ENCODE results near the gene OXLD1. TPM values are rescaled to one million over a fixed set of nuclear protein-coding genes. Genes with fewer than 3 reads are reported as not detected.

The OXLD1 gene
- polyA plus RNA-seq, 1 donor from 2014 or later = 77.7 TPM

DNA sequence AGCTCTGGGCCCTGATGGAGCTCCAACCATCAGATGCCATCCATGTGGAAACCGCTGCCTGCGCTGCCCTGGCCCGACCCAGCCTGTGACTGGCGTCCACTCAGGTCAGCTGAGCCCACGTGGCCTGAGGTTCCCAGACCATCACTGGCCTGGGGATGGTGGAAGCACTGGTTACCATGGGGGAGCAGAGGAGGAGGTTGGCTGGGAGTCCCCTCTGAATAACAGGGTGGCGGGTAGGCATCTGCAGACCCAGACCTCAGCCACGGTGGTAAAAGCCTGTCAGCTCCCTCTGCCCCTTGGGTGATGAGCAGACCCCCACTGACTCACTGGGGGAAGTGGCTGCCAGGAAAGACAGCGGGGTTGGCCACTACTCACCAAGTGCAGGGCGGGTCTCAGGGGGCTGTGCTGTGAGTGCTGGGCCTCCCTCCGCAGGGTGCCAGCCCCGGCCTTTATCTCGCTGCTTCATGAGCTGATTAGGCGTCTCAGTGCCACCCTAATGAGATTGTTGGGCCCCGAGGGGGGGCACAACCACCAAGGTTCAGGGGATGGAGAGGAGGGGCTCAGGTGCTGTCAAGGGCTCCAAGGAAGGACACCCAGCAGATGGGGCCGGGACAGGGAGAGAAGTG, 10.2 kb downstream of the OXLD1 start, which contains the start of gene PDE6G:
TSS of gene PDE6G (minus strand) at position 425 of the 626 bp plus-strand sequence. CDS start 3,237 bp downstream, outside the sequence.
- H3K9me3 Mint-ChIP-seq = no peaks in the 10 kb centered on the region
- H3K27ac Mint-ChIP-seq = peak within 1 kb of the TSS in 2 of 3 donors; percentile 43 to 81
- no peaks in the 10 kb centered on the region for H3K36me3 Mint-ChIP-seq
- peaks cover 17% of the 10 kb centered on the region for H3K27me3 Mint-ChIP-seq
- H3K4me1 Mint-ChIP-seq = peaks cover 0 to 5% (median 3%) of the 10 kb centered on the region in 3 donors
- H3K4me3 Mint-ChIP-seq = no peak within 1 kb of the TSS

DNA sequence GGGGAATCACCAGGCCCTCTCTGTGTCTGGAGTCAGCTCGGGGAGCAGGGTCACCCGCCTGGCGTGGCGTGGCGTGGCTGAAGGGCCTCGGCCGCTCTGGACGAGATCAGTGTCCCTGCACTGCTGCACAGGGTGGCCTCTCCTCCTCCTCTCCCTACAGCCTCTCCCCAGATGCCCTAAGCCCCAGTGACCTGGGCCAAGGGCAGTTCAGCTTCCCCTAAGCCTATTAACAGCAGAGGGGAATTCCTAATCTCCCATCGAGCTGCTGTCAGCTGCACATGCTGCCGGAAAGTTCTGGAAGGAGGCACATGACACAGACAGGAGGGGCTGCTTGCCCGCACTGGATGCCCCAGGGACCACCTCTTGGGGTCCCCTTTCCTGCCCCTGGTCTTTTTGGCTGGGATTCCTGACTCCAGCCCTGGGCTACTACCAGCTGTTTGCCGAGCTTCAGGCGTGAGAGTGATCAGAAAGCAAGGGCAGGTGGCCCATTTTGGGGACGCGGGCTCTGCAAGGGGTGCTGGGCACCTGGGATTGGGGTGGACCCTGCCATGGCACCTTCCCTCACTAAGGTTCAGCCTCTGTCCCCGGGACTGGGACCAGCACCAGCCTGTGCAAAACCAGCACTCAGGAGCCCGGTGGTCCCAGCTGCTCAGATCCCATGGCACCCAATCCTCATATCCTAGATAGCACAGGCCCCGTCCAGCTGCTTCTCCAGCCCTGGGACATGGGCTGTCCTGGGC, 10.9 kb downstream of the OXLD1 start:
- Mint-ChIP-seq H3K4me1 (peaks cover 0 to 5% (median 3%) of the 10 kb centered on the region in 3 donors), H3K27me3 (peaks cover 17% of the 10 kb centered on the region), H3K4me3 (no peak overlapping the region), H3K36me3 (no peaks in the 10 kb centered on the region), H3K9me3 (no peaks in the 10 kb centered on the region), H3K27ac (no peak overlapping the region)

DNA sequence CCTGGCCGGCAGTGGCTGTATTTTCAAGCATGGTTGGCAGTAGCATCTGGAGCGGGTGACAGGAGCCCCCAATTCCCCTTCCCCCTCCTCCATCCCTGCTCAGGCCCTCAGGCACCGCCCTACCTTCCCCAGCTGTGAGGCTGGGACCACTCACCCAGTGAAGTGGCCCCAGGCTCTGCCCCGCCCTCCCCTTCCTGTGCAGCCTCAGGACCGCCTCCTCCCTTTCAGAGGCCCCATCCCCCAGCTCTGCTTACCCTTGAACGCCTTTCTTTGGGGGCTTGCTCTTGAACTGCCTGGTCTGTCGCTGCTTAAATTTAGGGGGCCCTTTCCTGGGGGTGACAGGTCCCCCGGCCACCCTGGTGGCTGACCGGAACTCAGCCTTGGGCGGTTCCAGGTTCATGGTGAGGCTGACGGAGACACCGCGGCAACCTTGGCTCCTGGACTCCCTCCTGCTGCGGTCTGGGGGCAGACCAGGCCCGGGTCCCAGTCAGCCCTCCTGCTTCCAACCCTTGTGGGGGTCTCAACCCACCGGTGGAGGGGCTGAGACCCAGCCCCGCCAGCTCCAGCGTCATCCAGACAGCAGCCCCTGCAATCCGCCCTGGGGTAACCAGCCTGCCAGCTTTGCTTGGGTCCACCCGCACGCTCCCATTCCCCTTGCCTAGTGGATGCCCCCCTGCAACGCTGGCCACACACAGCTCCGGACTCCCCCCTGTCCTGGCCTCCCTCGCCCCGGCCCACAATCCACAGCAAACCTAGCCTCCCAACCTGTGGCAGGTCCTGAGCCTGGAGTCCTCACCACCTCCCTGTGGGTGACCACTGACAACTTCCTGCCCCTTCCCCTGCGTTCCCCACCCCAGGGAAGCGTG, 13.3 kb downstream of the OXLD1 start:
- H3K4me1 Mint-ChIP-seq = peaks cover 0 to 5% (median 3%) of the 10 kb centered on the region in 3 donors
- H3K9me3 Mint-ChIP-seq = no peaks in the 10 kb centered on the region
- H3K36me3 Mint-ChIP-seq = no peaks in the 10 kb centered on the region
- H3K27ac Mint-ChIP-seq = no peak overlapping the region
- H3K4me3 Mint-ChIP-seq = peak overlapping the region; percentile 4 to 87 (median 71)
- H3K27me3 Mint-ChIP-seq = peaks cover 29% of the 10 kb centered on the region

DNA sequence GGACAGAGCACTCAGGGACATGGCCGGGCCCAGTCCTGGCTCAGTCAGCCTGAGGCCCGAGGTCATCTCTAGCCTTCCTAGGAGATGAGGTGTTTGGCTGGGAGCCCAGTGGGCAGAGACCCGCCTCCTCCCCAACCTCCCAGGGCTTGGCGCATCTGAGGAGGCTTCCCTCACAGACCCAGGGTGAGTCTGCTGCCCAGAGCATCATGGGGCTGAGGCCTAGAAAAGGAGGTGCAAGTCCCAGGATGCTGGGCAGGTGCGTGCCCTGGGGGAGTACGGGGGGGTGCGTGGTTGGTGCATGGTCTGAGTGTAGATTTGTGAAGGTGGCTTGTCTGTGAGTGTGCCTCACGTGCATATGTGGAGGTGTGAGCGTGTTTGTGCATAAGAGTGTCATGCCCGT, 14.7 kb downstream of the OXLD1 start:
- Mint-ChIP-seq H3K36me3 (no peaks in the 10 kb centered on the region), H3K9me3 (no peaks in the 10 kb centered on the region), H3K27me3 (peaks cover 29% of the 10 kb centered on the region), H3K27ac (no peak overlapping the region), H3K4me1 (peaks cover 0 to 5% (median 3%) of the 10 kb centered on the region in 3 donors), H3K4me3 (peak overlapping the region in 1 of 4 donors; percentile 34)

DNA sequence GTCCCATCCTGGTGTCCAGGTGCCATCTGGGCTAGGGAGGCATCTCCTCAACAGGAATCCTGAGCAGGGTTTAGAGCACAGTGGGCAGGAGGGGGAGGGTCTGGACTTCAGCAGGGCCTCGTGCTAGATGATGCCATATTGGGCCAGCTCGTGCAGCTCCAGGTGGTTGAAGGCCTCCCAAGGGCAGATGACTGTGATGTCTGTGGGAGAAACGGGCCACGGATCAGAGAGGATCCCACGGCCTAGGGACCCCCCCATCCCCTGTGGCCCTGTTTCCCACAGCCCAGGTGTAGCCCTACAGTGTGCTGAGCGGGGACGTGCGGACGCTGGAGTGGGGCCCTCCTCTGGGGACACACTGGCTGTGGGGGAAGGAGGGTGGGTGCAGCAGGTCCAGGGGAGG, 15.5 kb downstream of the OXLD1 start:
- Mint-ChIP-seq H3K36me3 (no peaks in the 10 kb centered on the region), H3K4me3 (no peak overlapping the region), H3K27ac (no peak overlapping the region), H3K9me3 (no peaks in the 10 kb centered on the region), H3K4me1 (peaks cover 0 to 5% (median 3%) of the 10 kb centered on the region in 3 donors), H3K27me3 (peaks cover 29% of the 10 kb centered on the region)

DNA sequence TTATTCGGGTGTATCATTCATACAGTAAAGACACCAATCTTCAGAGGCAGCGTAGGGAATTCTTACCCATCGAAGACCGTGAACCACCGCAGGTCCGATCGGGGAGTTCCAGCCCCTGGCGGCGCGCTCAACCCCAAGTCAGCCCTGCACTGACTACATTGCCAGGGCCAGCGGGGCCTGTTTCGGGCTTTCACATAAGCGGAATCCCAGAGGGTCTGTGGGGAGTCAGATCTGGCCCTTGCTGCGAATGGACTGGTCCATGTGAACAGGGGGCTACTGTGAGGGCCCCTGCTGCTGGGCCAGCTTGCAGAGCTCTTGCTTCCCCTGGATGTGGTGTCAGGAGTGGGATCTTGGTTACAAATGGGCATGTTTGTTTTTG, 17.7 kb downstream of the OXLD1 start:
- no peaks in the 10 kb centered on the region for H3K9me3 Mint-ChIP-seq

DNA sequence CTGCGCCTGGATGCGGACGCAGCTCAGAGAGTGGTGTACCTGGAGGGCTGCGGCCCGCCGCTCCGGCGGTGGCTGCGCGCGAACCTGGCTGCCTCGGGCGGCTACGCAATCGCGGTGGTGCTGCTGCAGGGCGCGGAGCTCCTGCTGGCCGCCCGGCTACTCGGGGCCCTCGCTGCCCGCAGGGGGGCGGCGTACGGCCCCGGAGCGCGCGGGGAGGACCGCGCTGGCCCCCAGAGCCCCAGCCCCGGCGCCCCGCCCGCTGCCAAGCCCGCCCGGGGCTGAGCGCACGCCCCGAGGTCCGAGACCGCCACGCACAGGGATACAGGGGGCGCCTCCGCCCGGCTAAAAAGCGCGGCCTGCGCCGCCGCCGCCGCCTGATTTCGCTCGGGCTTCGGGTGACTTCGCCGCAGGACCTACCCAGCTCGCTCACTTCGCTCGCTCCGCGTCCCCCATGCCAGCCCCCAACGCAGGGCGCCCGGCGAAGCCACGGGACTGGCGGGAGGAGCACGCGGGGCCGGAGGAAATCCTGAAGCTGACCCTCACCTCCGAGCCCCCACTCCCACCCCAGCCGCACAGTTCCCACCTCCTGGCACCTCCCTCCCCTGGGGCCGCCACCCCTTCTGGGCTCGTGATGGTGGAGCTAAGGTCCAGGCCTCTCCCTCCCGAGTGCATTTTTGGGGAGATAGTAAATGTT, 18.2 kb downstream of the OXLD1 start:
- Mint-ChIP-seq H3K27me3 (peaks cover 16% of the 10 kb centered on the region), H3K27ac (no peak overlapping the region), H3K4me1 (peaks cover 0 to 2% (median 0%) of the 10 kb centered on the region in 3 donors), H3K4me3 (no peak overlapping the region), H3K36me3 (no peaks in the 10 kb centered on the region), H3K9me3 (no peaks in the 10 kb centered on the region)

More for the DNA sequence above, 17.7 kb downstream of the OXLD1 start:
- Mint-ChIP-seq H3K27me3 (peaks cover 21% of the 10 kb centered on the region), H3K4me1 (peaks cover 0 to 4% (median 3%) of the 10 kb centered on the region in 3 donors), H3K4me3 (no peak overlapping the region), H3K36me3 (no peaks in the 10 kb centered on the region), H3K27ac (peak overlapping the region in 1 of 3 donors; percentile 27)

DNA sequence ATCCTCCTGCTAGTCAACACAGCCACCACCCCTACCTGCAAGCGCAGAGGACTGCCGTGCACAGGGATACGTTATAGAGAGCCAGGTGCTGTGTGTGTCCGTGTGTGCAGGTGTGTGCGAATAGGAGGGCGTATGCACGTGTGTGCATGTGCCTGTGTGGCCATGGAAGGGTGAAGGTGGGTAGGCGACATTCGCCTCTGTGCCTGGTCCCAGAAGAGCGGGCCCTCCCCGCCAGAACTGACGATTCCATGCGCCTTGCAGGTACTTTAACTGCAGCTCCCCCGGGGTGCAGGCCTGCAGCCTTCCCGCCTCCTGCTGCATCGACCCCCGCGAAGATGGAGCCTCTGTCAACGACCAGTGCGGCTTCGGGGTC, 18.8 kb downstream of the OXLD1 start:
- Mint-ChIP-seq H3K4me3 (peak overlapping the region in 1 of 4 donors; percentile 32), H3K4me1 (peaks cover 0 to 2% (median 0%) of the 10 kb centered on the region in 3 donors), H3K9me3 (no peaks in the 10 kb centered on the region), H3K27me3 (peaks cover 14% of the 10 kb centered on the region), H3K27ac (no peak overlapping the region), H3K36me3 (no peaks in the 10 kb centered on the region)

DNA sequence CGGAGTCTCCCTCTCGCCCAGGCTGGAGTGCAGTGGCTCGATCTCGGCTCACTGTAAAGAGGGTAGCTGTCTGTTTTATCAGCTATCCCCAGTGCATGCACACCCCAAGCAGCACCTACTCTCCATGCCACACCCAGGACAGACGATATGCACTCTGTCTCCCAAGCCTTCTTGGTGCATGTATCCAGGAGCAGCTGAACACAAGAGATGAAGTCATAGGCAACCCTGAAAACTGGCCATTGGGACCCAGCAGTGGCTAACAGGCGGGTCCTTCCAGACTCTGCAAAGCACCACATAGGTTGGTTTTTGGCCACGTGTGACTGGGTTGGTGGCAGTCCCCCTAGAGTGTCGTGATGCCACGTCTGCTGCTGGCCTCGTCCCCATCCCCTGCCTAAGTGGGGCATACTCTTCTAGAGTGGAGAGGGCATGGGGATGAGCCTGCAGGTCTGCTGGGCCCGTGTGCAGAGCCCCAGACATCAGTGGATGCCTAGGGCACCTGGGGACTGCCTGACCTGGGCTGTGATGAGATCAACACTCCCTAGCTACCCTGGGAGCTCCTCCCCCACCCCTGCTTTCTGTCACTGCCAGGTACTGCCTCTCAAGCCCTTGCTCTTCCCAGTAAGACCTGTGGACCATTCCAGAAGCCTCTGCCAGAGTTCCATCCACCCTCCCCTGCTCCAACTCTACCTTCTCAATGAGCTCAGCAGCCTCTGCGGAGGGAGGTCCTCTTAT, 19.4 kb downstream of the OXLD1 start:
- Mint-ChIP-seq H3K36me3 (no peaks in the 10 kb centered on the region), H3K4me3 (peak overlapping the region in 1 of 4 donors; percentile 32), H3K27ac (no peak overlapping the region), H3K4me1 (peaks cover 0 to 2% (median 0%) of the 10 kb centered on the region in 3 donors), H3K27me3 (peaks cover 14% of the 10 kb centered on the region), H3K9me3 (no peaks in the 10 kb centered on the region)

DNA sequence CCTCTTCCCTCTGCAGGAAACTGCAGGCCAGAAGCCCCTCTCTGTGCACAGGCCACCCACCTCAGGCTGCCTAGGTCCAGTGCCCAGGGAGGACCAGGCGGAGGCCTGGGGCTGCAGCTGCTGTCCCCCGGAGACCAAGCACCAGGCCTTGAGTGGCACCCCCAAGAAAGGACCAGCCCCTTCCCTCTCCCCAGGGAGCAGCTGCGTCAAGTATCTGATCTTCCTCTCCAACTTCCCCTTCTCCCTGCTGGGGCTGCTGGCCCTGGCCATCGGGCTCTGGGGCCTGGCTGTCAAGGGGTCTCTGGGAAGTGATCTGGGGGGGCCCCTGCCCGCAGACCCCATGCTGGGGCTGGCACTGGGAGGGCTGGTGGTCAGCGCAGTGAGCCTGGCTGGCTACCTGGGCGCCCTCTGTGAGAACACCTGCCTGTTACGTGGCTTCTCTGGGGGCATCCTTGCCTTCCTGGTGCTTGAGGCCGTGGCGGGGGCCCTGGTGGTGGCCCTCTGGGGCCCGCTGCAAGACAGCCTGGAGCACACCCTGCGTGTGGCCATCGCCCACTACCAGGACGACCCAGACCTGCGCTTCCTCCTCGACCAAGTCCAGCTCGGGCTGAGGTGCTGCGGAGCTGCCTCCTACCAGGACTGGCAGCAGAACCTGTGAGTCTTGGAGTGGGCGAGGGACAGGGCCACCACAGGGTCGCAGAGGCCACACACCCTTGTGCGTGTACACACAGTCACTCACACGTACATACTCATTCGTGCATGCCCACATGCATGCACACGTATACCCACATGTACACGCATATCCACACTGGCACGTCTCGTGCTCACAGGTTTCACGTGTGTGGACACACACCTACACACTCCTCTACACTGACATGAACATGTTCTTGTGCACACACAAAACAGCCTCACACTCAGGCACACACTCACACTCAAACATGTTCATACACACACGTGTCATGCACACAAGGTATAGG, 21.1 kb downstream of the OXLD1 start:
- H3K4me3 Mint-ChIP-seq = no peak overlapping the region
- H3K9me3 Mint-ChIP-seq = no peaks in the 10 kb centered on the region
- H3K27ac Mint-ChIP-seq = no peak overlapping the region
- H3K36me3 Mint-ChIP-seq = no peaks in the 10 kb centered on the region
- peaks cover 11% of the 10 kb centered on the region for H3K27me3 Mint-ChIP-seq
- H3K4me1 Mint-ChIP-seq = no peaks in the 10 kb centered on the region

DNA sequence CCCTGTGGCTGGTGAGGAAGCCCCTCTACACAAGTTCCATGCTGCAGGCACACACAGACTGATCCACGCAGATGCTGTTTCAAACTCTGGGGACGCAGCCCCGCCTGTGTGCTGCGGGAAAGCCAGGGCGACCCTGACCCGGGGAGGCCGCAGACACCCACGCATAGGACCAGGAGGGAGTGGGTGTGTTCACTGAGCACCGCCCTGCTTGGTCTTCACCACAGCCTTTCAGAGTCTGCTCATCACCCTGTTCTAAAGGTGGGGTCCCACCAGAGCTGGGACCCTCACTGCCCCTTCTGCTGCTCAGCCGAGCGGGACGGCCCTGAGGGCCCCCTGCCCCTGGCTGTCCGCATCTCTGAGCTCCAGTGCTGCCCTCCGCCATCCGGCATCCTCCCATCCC, 21.9 kb downstream of the OXLD1 start:
- Mint-ChIP-seq H3K9me3 (no peaks in the 10 kb centered on the region), H3K4me1 (peaks cover 0 to 2% (median 0%) of the 10 kb centered on the region in 3 donors), H3K36me3 (peaks cover 2% of the 10 kb centered on the region), H3K4me3 (no peak overlapping the region), H3K27me3 (peaks cover 6% of the 10 kb centered on the region), H3K27ac (no peak overlapping the region)

DNA sequence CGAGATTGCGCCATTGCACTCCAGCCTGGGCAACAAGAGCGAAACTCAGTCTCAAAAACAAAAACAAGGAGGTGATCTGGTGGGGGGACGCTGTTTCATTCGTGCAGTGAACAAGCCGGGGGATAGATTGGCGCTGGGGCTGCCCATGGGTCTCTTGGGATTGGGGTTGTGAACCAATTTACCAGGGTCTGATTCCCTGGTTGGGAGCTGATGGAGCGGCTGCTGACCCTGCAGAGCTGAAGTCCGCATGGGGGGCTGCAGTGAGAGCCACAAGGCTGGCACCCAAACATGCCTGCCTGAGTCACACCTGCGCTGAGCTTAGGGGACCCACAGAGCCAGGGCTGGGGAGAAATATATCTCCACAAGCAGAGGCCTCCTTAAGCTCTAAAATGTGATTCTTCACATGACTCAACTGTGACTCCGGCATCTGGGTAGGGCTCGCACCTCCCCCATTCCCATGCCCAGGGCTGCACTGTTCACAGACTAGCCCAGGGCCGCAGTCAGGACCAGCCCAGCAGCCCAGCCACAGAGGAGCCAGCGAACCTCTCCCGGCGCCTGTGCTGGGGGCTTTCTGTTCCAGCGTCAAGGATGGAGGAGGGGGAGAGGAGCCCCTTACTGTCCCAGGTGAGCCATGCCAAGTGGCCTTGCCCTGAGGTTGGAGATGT, 24.4 kb downstream of the OXLD1 start:
- no peak overlapping the region for H3K27ac Mint-ChIP-seq
- H3K27me3 Mint-ChIP-seq = no peaks in the 10 kb centered on the region
- no peaks in the 10 kb centered on the region for H3K9me3 Mint-ChIP-seq
- H3K36me3 Mint-ChIP-seq = peaks cover 2% of the 10 kb centered on the region
- peaks cover 0 to 2% (median 2%) of the 10 kb centered on the region in 3 donors for H3K4me1 Mint-ChIP-seq
- H3K4me3 Mint-ChIP-seq = peak overlapping the region in 1 of 4 donors; percentile 45

DNA sequence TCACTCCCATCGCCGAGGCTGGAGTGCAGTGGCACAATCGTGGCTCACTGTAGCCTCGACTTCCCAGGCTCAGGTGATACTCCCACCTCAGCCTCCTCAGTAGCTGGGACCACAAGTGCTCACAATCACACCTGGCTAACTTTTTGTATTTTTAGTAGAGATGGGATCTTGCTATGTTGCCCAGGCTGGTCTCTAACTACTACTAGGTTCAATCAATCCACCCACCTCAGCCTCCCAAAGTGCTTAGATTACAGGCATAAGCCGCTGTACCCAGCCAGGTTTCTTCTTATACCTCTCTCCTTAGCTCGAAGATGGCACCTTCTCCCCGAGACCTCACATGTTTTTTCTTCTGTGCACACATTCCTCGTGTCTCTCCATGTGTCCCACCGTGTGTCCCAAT, 26.4 kb downstream of the OXLD1 start:
- no peaks in the 10 kb centered on the region for H3K9me3 Mint-ChIP-seq
- H3K36me3 Mint-ChIP-seq = peaks cover 2% of the 10 kb centered on the region
- H3K4me3 Mint-ChIP-seq = peak overlapping the region in 2 of 4 donors; percentile 34 to 51
- H3K27ac Mint-ChIP-seq = peak overlapping the region in 1 of 3 donors; percentile 56
- H3K4me1 Mint-ChIP-seq = peaks cover 9 to 10% (median 10%) of the 10 kb centered on the region in 3 donors
- no peaks in the 10 kb centered on the region for H3K27me3 Mint-ChIP-seq
